ENCODE results near the gene INAVA.
"Not testable (repeated sequence)": the region's sequence is repeated elsewhere in the genome, so short reads cannot be mapped to it uniquely, and the experiment has no call there.

The INAVA gene

GRCh38 chr1:200899451-200899915 lies 4.8 kb downstream of the INAVA start:
- DNase-seq (ENCODE audit: low read depth): no peak

- DNase-seq (ENCODE audit: low read depth): no peak
These were observed 5.5 kb downstream of the INAVA start for GRCh38 chr1:200899954-200900867.

- DNase-seq (ENCODE audit: low read depth): no peak
These were observed 6.2 kb downstream of the INAVA start for GRCh38 chr1:200900877-200901276.

- no peak for DNase-seq (ENCODE audit: low read depth)
These were observed 6.7 kb downstream of the INAVA start for GRCh38 chr1:200901350-200901749.

- DNase-seq (ENCODE audit: low read depth): no peak
These were observed 7.2 kb downstream of the INAVA start for GRCh38 chr1:200901796-200902444.

GRCh38 chr1:200903793-200904192 lies 9.1 kb downstream of the INAVA start:
- DNase-seq (ENCODE audit: low read depth): no peak

- no peak for DNase-seq (ENCODE audit: low read depth)
These were observed 10.1 kb downstream of the INAVA start for GRCh38 chr1:200904772-200905171.

- peak; percentile 31 for DNase-seq (ENCODE audit: low read depth)
These were observed 10.8 kb downstream of the INAVA start for GRCh38 chr1:200905411-200906052.

GRCh38 chr1:200906491-200906890 lies 11.8 kb downstream of the INAVA start:
- DNase-seq (ENCODE audit: low read depth): no peak

- no peak for DNase-seq (ENCODE audit: low read depth)
These were observed 13.0 kb downstream of the INAVA start for GRCh38 chr1:200907611-200908097.

- no peak for DNase-seq (ENCODE audit: low read depth)
These were observed 13.6 kb downstream of the INAVA start for GRCh38 chr1:200908191-200908868.

GRCh38 chr1:200909071-200909470 lies 14.4 kb downstream of the INAVA start:
- DNase-seq (ENCODE audit: low read depth): no peak

- DNase-seq (ENCODE audit: low read depth): no peak
These were observed 15.1 kb downstream of the INAVA start for GRCh38 chr1:200909757-200910239.

GRCh38 chr1:200911361-200911760 lies 16.7 kb downstream of the INAVA start:
- DNase-seq (ENCODE audit: low read depth): no peak

GRCh38 chr1:200911936-200912335 lies 17.2 kb downstream of the INAVA start:
- not testable (repeated sequence) for DNase-seq (ENCODE audit: low read depth)

- DNase-seq (ENCODE audit: low read depth): no peak
These were observed 18.2 kb downstream of the INAVA start for GRCh38 chr1:200912737-200913407.

- DNase-seq (ENCODE audit: low read depth): no peak
These were observed 21.5 kb downstream of the INAVA start for GRCh38 chr1:200916152-200916551.

- DNase-seq (ENCODE audit: low read depth): no peak
These were observed 22.0 kb downstream of the INAVA start for GRCh38 chr1:200916681-200917080.

- no peak for DNase-seq (ENCODE audit: low read depth)
These were observed 22.7 kb downstream of the INAVA start for GRCh38 chr1:200917291-200917817.

GRCh38 chr1:200918006-200918405 lies 23.3 kb downstream of the INAVA start:
- no peak for DNase-seq (ENCODE audit: low read depth)

GRCh38 chr1:200919386-200919785 lies 24.7 kb downstream of the INAVA start:
- DNase-seq (ENCODE audit: low read depth): no peak

All from stimulated activated CD4-positive, alpha-beta T cell treated with anti-CD3 and anti-CD28 coated beads, Interleukin-2, amount 100 ng/mL, for 4 hours (primary cell).